Gastroesophageal sphincter (tissue), 3 donors: ENCODE measurements around the gene TRIO.
A peak's percentile ranks its signal among the peaks of the same experiment; 100 is the strongest.

ENCODE experiments used
- EP300 ChIP-seq: sonication (generic); formaldehyde crosslinking; IDR thresholded peaks from one replicate; pipeline ENCODE4 v1.6.1; 2017; ENCODE audit warnings: antibody characterized with exemption, mild to moderate bottlenecking
- POLR2A ChIP-seq, 2 donors: fragments of 450-650 bp; IDR thresholded peaks; one replicate each; pipeline ENCODE4 v1.6.1; 2017; ENCODE audit warnings: antibody characterized with exemption in 2 of 2, mild to moderate bottlenecking in 2 of 2, moderate library complexity in 1 of 2
- POLR2AphosphoS5 ChIP-seq: sonication (generic); formaldehyde crosslinking; IDR thresholded peaks from one replicate; pipeline ENCODE4 v1.6.1; 2017; ENCODE audit warnings: antibody characterized with exemption
- TF ChIP-seq, protein P1 (sequence below), 4 experiments: fragments of 200-600 bp in 2 of 4; fragments of 450-650 bp in 2 of 4; sonication (generic) in 1 of 4; IDR thresholded peaks; one replicate each; pipeline ENCODE4 v1.5.1; 2017 to 2019; ENCODE audit warnings: antibody characterized with exemption in 4 of 4, mild to moderate bottlenecking in 2 of 4, moderate library complexity in 2 of 4

DNA sequence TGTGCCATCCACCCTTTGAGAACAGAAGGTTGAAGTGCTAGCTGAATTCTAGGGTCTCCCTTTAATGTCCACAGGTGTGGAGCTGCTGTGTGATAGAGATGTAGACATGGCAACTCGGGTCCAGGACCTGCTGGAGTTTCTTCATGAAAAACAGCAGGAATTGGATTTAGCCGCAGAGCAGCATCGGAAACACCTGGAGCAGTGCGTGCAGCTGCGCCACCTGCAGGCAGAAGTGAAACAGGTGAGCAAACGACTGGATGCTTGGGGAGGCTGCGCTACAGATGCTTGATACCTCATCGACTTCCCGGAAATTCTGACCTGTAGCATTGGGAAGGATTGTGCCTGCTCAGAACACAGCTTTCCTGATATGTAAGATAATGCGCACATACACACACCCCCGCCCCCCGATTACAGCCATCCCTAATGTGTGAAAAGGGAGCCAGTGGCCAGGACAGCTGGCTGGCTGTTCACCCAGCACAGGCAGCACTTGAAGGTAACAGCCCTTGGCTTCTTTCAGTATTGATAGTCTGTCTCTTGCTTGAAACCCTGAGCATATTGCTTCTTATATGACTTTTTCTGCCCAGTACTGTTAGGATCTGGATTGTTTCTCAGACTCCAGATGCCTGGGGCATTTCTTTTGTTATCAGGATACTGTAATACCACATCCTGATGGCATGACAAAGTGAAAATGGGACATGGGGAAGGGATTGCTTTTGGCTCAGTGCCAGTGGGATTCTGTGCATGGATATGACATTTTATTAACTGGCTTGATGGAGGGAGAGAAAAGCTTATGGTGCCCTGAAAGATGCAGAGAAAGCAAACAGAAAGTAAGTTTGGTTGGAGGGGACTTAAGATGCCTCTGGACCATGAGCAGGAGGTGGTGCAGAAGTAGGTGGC, 221.7 kb downstream of the TRIO start:
- TF ChIP-seq EP300 (no peak), POLR2A (IDR thresholded peaks at IDR 0.05) (no peak), POLR2AphosphoS5 (no peak)
- TF ChIP-seq, protein P1, sequence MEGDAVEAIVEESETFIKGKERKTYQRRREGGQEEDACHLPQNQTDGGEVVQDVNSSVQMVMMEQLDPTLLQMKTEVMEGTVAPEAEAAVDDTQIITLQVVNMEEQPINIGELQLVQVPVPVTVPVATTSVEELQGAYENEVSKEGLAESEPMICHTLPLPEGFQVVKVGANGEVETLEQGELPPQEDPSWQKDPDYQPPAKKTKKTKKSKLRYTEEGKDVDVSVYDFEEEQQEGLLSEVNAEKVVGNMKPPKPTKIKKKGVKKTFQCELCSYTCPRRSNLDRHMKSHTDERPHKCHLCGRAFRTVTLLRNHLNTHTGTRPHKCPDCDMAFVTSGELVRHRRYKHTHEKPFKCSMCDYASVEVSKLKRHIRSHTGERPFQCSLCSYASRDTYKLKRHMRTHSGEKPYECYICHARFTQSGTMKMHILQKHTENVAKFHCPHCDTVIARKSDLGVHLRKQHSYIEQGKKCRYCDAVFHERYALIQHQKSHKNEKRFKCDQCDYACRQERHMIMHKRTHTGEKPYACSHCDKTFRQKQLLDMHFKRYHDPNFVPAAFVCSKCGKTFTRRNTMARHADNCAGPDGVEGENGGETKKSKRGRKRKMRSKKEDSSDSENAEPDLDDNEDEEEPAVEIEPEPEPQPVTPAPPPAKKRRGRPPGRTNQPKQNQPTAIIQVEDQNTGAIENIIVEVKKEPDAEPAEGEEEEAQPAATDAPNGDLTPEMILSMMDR (IDR thresholded peaks at IDR 0.05): peak; percentile 14 to 61 (median 26)
